ENCODE measurements around the gene CDK2AP2. TPM values are rescaled to one million over a fixed set of nuclear protein-coding genes. Genes with fewer than 3 reads are reported as not detected.
"Not testable (repeated sequence)": the region's sequence is repeated elsewhere in the genome, so short reads cannot be mapped to it uniquely, and the experiment has no call there.

The CDK2AP2 gene
- total RNA-seq, 4 donors from 2014 or later: 16.7 to 44.6 (median 30.9) TPM

GRCh38 chr11:67489885-67490726 is 17.9 kb downstream of the CDK2AP2 start:
- H3K27me3 ChIP-seq: no peaks in the 10 kb centered on the region
- DNase-seq (ENCODE audit: low spot score in 2 of 2): no peak
- no peak overlapping the region for H3K27ac ChIP-seq
- no peak overlapping the region for H3K4me3 ChIP-seq
- peaks cover 72% of the 10 kb centered on the region for H3K36me3 ChIP-seq
- peaks cover 9% of the 10 kb centered on the region for H3K4me1 ChIP-seq
- WGBS: 83% methylated on average over 12 of the region's 23 CpGs
- TF ChIP-seq POLR2AphosphoS5 (IDR thresholded peaks at IDR 0.05) (no peak), EP300 (IDR thresholded peaks at IDR 0.05) (no peak), CTCF (IDR thresholded peaks at IDR 0.05) (no peak), POLR2A (IDR thresholded peaks at IDR 0.05) (no peak)
- H3K9me3 ChIP-seq: no peaks in the 10 kb centered on the region

GRCh38 chr11:67489203-67489884 is 18.6 kb downstream of the CDK2AP2 start:
- no peak for TF ChIP-seq CTCF (IDR thresholded peaks at IDR 0.05)
- no peak for TF ChIP-seq EP300 (IDR thresholded peaks at IDR 0.05)
- no peak for TF ChIP-seq POLR2A (IDR thresholded peaks at IDR 0.05)
- no peak for TF ChIP-seq POLR2AphosphoS5 (IDR thresholded peaks at IDR 0.05)
- Histone ChIP-seq H3K4me1 (peaks cover 17% of the 10 kb centered on the region), H3K4me3 (no peak overlapping the region), H3K36me3 (peaks cover 65% of the 10 kb centered on the region), H3K27ac (no peak overlapping the region), H3K27me3 (no peaks in the 10 kb centered on the region), H3K9me3 (no peaks in the 10 kb centered on the region)
- WGBS: 89% methylated on average over 16 of the region's 25 CpGs
- no peak for DNase-seq (ENCODE audit: low spot score in 2 of 2)

GRCh38 chr11:67486481-67487195 is 21.3 kb downstream of the CDK2AP2 start:
- TF ChIP-seq CTCF (IDR thresholded peaks at IDR 0.05) (no peak), EP300 (IDR thresholded peaks at IDR 0.05) (no peak), POLR2AphosphoS5 (IDR thresholded peaks at IDR 0.05) (no peak), POLR2A (IDR thresholded peaks at IDR 0.05) (no peak)
- H3K9me3 ChIP-seq: no peaks in the 10 kb centered on the region
- whole genome bisulfite sequencing: 86% methylated on average over 18 of the region's 20 CpGs
- peaks cover 36% of the 10 kb centered on the region for H3K4me1 ChIP-seq
- H3K27ac ChIP-seq: no peak overlapping the region
- peaks cover 38% of the 10 kb centered on the region for H3K36me3 ChIP-seq
- DNase-seq (ENCODE audit: low spot score in 2 of 2): no peak
- H3K27me3 ChIP-seq: no peaks in the 10 kb centered on the region
- H3K4me3 ChIP-seq: no peak overlapping the region

GRCh38 chr11:67485873-67486361 is 22.0 kb downstream of the CDK2AP2 start:
- peaks cover 30% of the 10 kb centered on the region for H3K36me3 ChIP-seq
- WGBS: 85% methylated on average over 7 of the region's 7 CpGs
- H3K9me3 ChIP-seq, H3K4me3 ChIP-seq, H3K27me3 ChIP-seq, H3K27ac ChIP-seq: not testable (repeated sequence)
- peak in 1 of 2 donors; percentile 69 for DNase-seq (ENCODE audit: low spot score in 2 of 2)
- peaks cover 36% of the 10 kb centered on the region for H3K4me1 ChIP-seq

- no peak overlapping the region for H3K27ac ChIP-seq
Observed at GRCh38 chr11:67484847-67485311, 23.1 kb downstream of the CDK2AP2 start.

More at GRCh38 chr11:67484847-67485311, 23.1 kb downstream of the CDK2AP2 start:
- H3K27me3 ChIP-seq: no peaks in the 10 kb centered on the region
- WGBS: 64% methylated on average over 9 of the region's 11 CpGs
- TF ChIP-seq POLR2AphosphoS5 (IDR thresholded peaks at IDR 0.05) (no peak), EP300 (IDR thresholded peaks at IDR 0.05) (no peak), POLR2A (IDR thresholded peaks at IDR 0.05) (no peak), CTCF (IDR thresholded peaks at IDR 0.05) (no peak)
- peaks cover 20% of the 10 kb centered on the region for H3K36me3 ChIP-seq
- H3K4me3 ChIP-seq: no peak overlapping the region
- peak in 1 of 2 donors; percentile 78 for DNase-seq (ENCODE audit: low spot score in 2 of 2)
- H3K9me3 ChIP-seq: no peaks in the 10 kb centered on the region
- H3K4me1 ChIP-seq: peaks cover 36% of the 10 kb centered on the region

All from suprapubic skin (tissue), 4 donors.